HEK293 (cell line): ENCODE measurements around the gene MSTO1.
"Not testable (repeated sequence)": the region's sequence is repeated elsewhere in the genome, so short reads cannot be mapped to it uniquely, and the experiment has no call there.

Source experiments
- CTCF ChIA-PET: fragments of 350-600 bp; formaldehyde crosslinking; extraction: SDS; loops from one replicate; lab custom pipeline; 2021; ENCODE audit warnings: antibody characterized with exemption; lab: Yijun Ruan, JAX
- POLR2A ChIA-PET: fragments of 300-600 bp; formaldehyde crosslinking; extraction: SDS; loops from one replicate; lab custom pipeline; 2020; ENCODE audit warnings: antibody characterized with exemption, inconsistent platforms; lab: Yijun Ruan, JAX
- H3K27ac ChIP-seq: fragments of 200-500 bp; sonication (Bioruptor generic); 2 replicates; pipeline ENCODE4 v1.5.1; 2014; ENCODE audit warnings: low read depth, low read length, control low read depth, inconsistent platforms; ENCODE audit errors: extremely low read depth
- H3K36me3 ChIP-seq, 2 experiments: fragments of 200-500 bp in 1 of 2; sonication (Bioruptor generic) in 1 of 2; 1 replicate in 1 of 2; 2 replicates in 1 of 2; pipeline ENCODE4 v1.5.1; 2014 to 2017; ENCODE audit warnings: inconsistent platforms in 2 of 2, low read length in 2 of 2; ENCODE audit not compliant: control insufficient read depth in 2 of 2, insufficient read depth in 1 of 2
- H3K4me1 ChIP-seq: fragments of 200-500 bp; sonication (Bioruptor generic); 2 replicates; pipeline ENCODE4 v1.5.1; 2014; ENCODE audit warnings: mild to moderate bottlenecking, low read length, inconsistent platforms; ENCODE audit not compliant: control insufficient read depth, insufficient read depth
- H3K4me3 ChIP-seq: 2 replicates; pipeline ENCODE4 v1.5.1; 2011; ENCODE audit warnings: low read depth, mild to moderate bottlenecking, control low read depth, low read length, moderate library complexity
- H3K9me3 ChIP-seq: fragments of 200-500 bp; sonication (Bioruptor generic); 2 replicates; pipeline ENCODE4 v1.5.1; 2014; ENCODE audit warnings: low read depth, low read length, inconsistent platforms; ENCODE audit not compliant: control insufficient read depth, insufficient read depth
- GLIS1 ChIP-seq: fragments of 450-650 bp; formaldehyde crosslinking; IDR thresholded peaks from 2 replicates; pipeline ENCODE4 v1.5.1; 2016; ENCODE audit warnings: missing biosample characterization, missing genetic modification characterization
- KLF9 ChIP-seq: fragments of 450-650 bp; formaldehyde crosslinking; IDR thresholded peaks from 2 replicates; pipeline ENCODE4 v1.5.1; 2016; ENCODE audit warnings: missing biosample characterization, missing genetic modification characterization, low read depth
- OSR2 ChIP-seq: fragments of 450-650 bp; formaldehyde crosslinking; IDR thresholded peaks from 2 replicates; pipeline ENCODE4 v1.5.1; 2016; ENCODE audit warnings: missing biosample characterization, missing genetic modification characterization
- SP2 ChIP-seq: fragments of 450-650 bp; formaldehyde crosslinking; IDR thresholded peaks from 2 replicates; pipeline ENCODE4 v1.5.1; 2016; ENCODE audit warnings: missing biosample characterization, missing genetic modification characterization
- YY1 ChIP-seq: fragments of 450-650 bp; formaldehyde crosslinking; IDR thresholded peaks from 2 replicates; pipeline ENCODE4 v1.5.1; 2018; ENCODE audit warnings: missing biosample characterization, missing genetic modification characterization
- ZBTB17 ChIP-seq: fragments of 450-650 bp; formaldehyde crosslinking; IDR thresholded peaks from 2 replicates; pipeline ENCODE4 v1.5.1; 2016; ENCODE audit warnings: missing biosample characterization, missing genetic modification characterization
- ZEB2 ChIP-seq: fragments of 450-650 bp; formaldehyde crosslinking; IDR thresholded peaks from 2 replicates; pipeline ENCODE4 v1.5.1; 2016; ENCODE audit warnings: missing biosample characterization, missing genetic modification characterization
- ZFHX2 ChIP-seq: fragments of 450-650 bp; formaldehyde crosslinking; conservative IDR thresholded peaks from 2 replicates; pipeline ENCODE4 v1.5.1; 2016; ENCODE audit warnings: missing biosample characterization, missing genetic modification characterization
- ZFP3 ChIP-seq: fragments of 450-650 bp; formaldehyde crosslinking; IDR thresholded peaks from 2 replicates; pipeline ENCODE4 v1.5.1; 2016; ENCODE audit warnings: low read depth, missing biosample characterization, missing genetic modification characterization
- ZNF16 ChIP-seq: fragments of 450-650 bp; formaldehyde crosslinking; IDR thresholded peaks from 2 replicates; pipeline ENCODE4 v1.5.1; 2016; ENCODE audit warnings: low read depth, missing biosample characterization, missing genetic modification characterization
- ZNF23 ChIP-seq: fragments of 450-650 bp; formaldehyde crosslinking; IDR thresholded peaks from 2 replicates; pipeline ENCODE4 v1.5.1; 2016; ENCODE audit warnings: missing biosample characterization, missing genetic modification characterization, borderline replicate concordance
- ZNF24 ChIP-seq: fragments of 450-650 bp; formaldehyde crosslinking; IDR thresholded peaks from 2 replicates; pipeline ENCODE4 v1.5.1; 2016; ENCODE audit warnings: missing biosample characterization, missing genetic modification characterization
- ZNF248 ChIP-seq: fragments of 450-650 bp; formaldehyde crosslinking; IDR thresholded peaks from 2 replicates; pipeline ENCODE4 v1.5.1; 2017; ENCODE audit warnings: missing biosample characterization, missing genetic modification characterization
- ZNF302 ChIP-seq: fragments of 450-650 bp; formaldehyde crosslinking; IDR thresholded peaks from 2 replicates; pipeline ENCODE4 v1.5.1; 2016; ENCODE audit warnings: missing biosample characterization, missing genetic modification characterization, low read depth
- ZNF335 ChIP-seq: fragments of 450-650 bp; formaldehyde crosslinking; conservative IDR thresholded peaks from 2 replicates; pipeline ENCODE4 v1.5.1; 2016; ENCODE audit warnings: missing biosample characterization, missing genetic modification characterization
- ZNF341 ChIP-seq: fragments of 450-650 bp; formaldehyde crosslinking; IDR thresholded peaks from 2 replicates; pipeline ENCODE4; 2016; ENCODE audit warnings: low read depth, missing biosample characterization, missing genetic modification characterization
- ZNF366 ChIP-seq: fragments of 450-650 bp; formaldehyde crosslinking; conservative IDR thresholded peaks from 2 replicates; pipeline ENCODE4 v1.5.1; 2016; ENCODE audit warnings: missing biosample characterization, missing genetic modification characterization
- ZNF660 ChIP-seq: fragments of 450-650 bp; IDR thresholded peaks from 2 replicates; pipeline ENCODE4 v1.5.1; 2018; ENCODE audit warnings: missing biosample characterization, mild to moderate bottlenecking, missing genetic modification characterization
- ZNF76 ChIP-seq: fragments of 450-650 bp; formaldehyde crosslinking; IDR thresholded peaks from 2 replicates; pipeline ENCODE4; 2016; ENCODE audit warnings: low read depth, missing biosample characterization, missing genetic modification characterization, borderline replicate concordance
- ZXDB ChIP-seq: fragments of 450-650 bp; formaldehyde crosslinking; IDR thresholded peaks from 2 replicates; pipeline ENCODE4 v1.5.1; 2016; ENCODE audit warnings: missing biosample characterization, missing genetic modification characterization
- TF ChIP-seq, protein P1 (sequence below): fragments of 450-650 bp; formaldehyde crosslinking; IDR thresholded peaks from 2 replicates; pipeline ENCODE4 v1.5.1; 2016; ENCODE audit warnings: missing biosample characterization, missing genetic modification characterization
- TF ChIP-seq, protein P2 (sequence below): fragments of 450-650 bp; formaldehyde crosslinking; IDR thresholded peaks from 2 replicates; pipeline ENCODE4 v1.5.1; 2016; ENCODE audit warnings: missing biosample characterization, missing genetic modification characterization
- TF ChIP-seq, protein P3 (sequence below): fragments of 450-650 bp; formaldehyde crosslinking; IDR thresholded peaks from 2 replicates; pipeline ENCODE4 v1.5.1; 2016; ENCODE audit warnings: missing biosample characterization, missing genetic modification characterization
- TF ChIP-seq, protein P4 (sequence below): fragments of 450-650 bp; formaldehyde crosslinking; IDR thresholded peaks from 2 replicates; pipeline ENCODE4 v1.5.1; 2016; ENCODE audit warnings: missing biosample characterization, missing genetic modification characterization

The MSTO1 gene

DNA sequence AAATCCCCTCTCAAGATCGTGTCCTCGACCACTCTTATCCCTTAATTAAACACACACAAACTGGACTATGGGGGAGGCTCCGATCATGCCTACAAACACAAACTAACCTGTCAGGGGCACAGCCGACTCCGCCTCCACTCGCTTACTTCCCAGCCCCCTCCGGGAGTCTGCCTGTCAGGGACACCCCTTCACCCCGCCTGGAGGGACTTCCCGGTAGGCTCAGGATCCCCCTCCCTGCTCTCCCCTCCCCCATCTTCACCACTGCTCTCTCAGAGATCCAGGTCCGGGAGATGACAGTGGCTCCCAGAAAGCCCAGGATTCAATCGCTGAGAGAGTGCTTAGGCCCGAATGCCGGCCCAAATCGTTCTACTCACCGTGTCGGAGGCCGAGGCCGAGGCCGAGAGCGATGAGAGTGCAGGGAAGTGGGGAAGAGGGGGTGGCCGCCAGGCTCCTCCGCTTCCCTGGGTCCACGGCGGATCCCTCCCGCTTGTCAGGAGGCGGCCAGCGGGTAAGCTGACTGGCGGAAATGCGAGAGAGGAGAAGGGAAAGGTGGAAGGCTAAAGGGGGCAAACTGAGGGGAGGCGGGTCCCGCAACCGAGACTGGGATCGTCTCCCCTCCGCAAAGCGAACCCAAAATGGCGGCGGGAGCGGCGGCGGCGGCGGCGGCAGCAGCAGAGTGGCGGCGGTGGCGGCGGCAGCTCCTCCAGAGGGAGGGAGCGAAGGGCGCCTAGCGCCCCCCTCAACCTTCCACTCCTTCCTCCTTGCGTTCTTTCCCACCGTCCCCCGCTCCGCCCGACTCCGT is 48.0 kb upstream of the MSTO1 start:
- peak overlapping the region; percentile 100 for H3K27ac ChIP-seq
- H3K36me3 ChIP-seq, CTCF ChIA-PET, H3K4me1 ChIP-seq, H3K9me3 ChIP-seq: not testable (repeated sequence)
- POLR2A ChIA-PET, result interaction anchor here (0.6 to 1.3 kb wide), 3 partner anchors 22 to 238 kb away, joined by 3 to 4 read pairs (median 3); no protein-coding TSS in a partner anchor
- TF ChIP-seq ZBTB17 (tag by site-specific recombination), result peak; percentile 74
- TF ChIP-seq ZEB2, result 0 out of 2 replicates have a peak, but pooled peaks have one; percentile 31
- TF ChIP-seq YY1 (tag by site-specific recombination), result peak; percentile 77; the same call in 1 of the 2 replicates
- TF ChIP-seq, protein P1, sequence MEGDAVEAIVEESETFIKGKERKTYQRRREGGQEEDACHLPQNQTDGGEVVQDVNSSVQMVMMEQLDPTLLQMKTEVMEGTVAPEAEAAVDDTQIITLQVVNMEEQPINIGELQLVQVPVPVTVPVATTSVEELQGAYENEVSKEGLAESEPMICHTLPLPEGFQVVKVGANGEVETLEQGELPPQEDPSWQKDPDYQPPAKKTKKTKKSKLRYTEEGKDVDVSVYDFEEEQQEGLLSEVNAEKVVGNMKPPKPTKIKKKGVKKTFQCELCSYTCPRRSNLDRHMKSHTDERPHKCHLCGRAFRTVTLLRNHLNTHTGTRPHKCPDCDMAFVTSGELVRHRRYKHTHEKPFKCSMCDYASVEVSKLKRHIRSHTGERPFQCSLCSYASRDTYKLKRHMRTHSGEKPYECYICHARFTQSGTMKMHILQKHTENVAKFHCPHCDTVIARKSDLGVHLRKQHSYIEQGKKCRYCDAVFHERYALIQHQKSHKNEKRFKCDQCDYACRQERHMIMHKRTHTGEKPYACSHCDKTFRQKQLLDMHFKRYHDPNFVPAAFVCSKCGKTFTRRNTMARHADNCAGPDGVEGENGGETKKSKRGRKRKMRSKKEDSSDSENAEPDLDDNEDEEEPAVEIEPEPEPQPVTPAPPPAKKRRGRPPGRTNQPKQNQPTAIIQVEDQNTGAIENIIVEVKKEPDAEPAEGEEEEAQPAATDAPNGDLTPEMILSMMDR (tag by site-specific recombination), result peak; percentile 42
- TF ChIP-seq ZNF24 (tag by site-specific recombination), result peak; percentile 17
- TF ChIP-seq ZXDB (tag by site-specific recombination), result peak; percentile 28; the same call in 1 of the 2 replicates
- TF ChIP-seq SP2 (tag by site-specific recombination), result peak; percentile 45
- TF ChIP-seq ZNF76 (tag by site-specific recombination), result peak; percentile 66
- TF ChIP-seq ZNF335 (tag by site-specific recombination), result peak; percentile 65
- peak; percentile 91 for TF ChIP-seq ZNF341 (tag by site-specific recombination)
- 0 out of 2 replicates have a peak, but pooled peaks have one; percentile 7 for TF ChIP-seq ZNF660
- 0 out of 2 replicates have a peak, but pooled peaks have one; percentile 19 for TF ChIP-seq ZNF366 (tag by site-specific recombination)
- peak; percentile 28; the same call in 1 of the 2 replicates for TF ChIP-seq ZFP3 (tag by site-specific recombination)
- TF ChIP-seq, protein P2, sequence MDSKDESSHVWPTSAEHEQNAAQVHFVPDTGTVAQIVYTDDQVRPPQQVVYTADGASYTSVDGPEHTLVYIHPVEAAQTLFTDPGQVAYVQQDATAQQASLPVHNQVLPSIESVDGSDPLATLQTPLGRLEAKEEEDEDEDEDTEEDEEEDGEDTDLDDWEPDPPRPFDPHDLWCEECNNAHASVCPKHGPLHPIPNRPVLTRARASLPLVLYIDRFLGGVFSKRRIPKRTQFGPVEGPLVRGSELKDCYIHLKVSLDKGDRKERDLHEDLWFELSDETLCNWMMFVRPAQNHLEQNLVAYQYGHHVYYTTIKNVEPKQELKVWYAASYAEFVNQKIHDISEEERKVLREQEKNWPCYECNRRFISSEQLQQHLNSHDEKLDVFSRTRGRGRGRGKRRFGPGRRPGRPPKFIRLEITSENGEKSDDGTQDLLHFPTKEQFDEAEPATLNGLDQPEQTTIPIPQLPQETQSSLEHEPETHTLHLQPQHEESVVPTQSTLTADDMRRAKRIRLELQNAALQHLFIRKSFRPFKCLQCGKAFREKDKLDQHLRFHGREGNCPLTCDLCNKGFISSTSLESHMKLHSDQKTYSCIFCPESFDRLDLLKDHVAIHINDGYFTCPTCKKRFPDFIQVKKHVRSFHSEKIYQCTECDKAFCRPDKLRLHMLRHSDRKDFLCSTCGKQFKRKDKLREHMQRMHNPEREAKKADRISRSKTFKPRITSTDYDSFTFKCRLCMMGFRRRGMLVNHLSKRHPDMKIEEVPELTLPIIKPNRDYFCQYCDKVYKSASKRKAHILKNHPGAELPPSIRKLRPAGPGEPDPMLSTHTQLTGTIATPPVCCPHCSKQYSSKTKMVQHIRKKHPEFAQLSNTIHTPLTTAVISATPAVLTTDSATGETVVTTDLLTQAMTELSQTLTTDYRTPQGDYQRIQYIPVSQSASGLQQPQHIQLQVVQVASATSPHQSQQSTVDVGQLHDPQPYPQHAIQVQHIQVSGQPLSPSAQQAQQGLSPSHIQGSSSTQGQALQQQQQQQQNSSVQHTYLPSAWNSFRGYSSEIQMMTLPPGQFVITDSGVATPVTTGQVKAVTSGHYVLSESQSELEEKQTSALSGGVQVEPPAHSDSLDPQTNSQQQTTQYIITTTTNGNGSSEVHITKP (tag by site-specific recombination), result peak; percentile 59; the same call in 1 of the 2 replicates
- peak overlapping the region; percentile 99 for H3K4me3 ChIP-seq

DNA sequence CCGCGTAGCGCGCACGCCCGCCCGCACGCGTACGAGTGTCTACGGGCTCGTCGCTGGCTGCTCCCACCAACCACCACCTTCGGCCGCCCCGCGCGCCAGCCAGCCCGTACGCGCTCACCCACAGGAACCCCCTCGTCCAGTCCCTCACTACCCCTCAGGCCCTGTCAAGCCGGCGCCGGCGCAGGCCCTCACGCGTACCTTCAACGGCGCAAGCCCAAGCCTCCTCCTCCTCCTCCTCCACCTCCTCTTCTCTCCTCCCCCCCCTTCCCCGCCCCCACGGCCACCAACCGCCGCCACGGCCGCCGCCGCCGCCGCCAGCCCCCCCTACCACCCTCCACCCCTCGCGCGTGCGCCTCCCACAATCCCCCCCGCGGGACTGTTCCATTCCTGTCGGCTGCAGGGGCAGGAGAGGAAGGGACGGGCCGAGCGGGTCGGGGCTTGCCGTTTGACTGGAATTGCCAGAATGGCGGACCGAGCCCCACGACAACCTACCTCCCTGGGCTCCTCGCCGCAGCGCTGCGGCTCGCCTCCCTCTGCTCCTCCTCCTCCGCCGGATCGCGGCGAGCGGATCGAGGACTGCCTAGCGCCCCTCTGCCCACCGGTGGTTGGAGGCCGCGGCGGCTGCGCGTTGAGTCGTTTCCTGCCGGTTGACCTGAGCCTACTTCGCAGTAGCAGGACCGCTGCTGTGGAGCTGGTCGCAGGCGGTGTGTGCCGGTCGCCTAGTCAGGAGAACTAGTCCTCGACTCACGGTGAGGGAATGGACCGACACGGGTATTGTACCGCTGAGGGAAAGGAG is 47.2 kb upstream of the MSTO1 start, which contains the start of gene ASH1L:
Gene ASH1L, minus strand, starts transcription at position 223 of the 796 bp plus-strand sequence. CDS start 41,284 bp downstream, outside the sequence.
- CTCF ChIA-PET, result interaction anchor here (0.7 kb wide), 1 partner anchor 568 kb away, joined by 5 read pairs; no protein-coding TSS in a partner anchor
- no peak for TF ChIP-seq ZNF248
- TF ChIP-seq ZNF23 (tag by site-specific recombination), result no peak
- no peak for TF ChIP-seq ZNF302 (tag by site-specific recombination)
- TF ChIP-seq ZNF16 (tag by site-specific recombination), result no peak
- TF ChIP-seq, protein P3, sequence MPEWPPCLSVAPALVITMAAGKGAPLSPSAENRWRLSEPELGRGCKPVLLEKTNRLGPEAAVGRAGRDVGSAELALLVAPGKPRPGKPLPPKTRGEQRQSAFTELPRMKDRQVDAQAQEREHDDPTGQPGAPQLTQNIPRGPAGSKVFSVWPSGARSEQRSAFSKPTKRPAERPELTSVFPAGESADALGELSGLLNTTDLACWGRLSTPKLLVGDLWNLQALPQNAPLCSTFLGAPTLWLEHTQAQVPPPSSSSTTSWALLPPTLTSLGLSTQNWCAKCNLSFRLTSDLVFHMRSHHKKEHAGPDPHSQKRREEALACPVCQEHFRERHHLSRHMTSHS, result no peak
- TF ChIP-seq KLF9 (tag by site-specific recombination), result peak; percentile 73
- TF ChIP-seq ZFHX2 (tag by site-specific recombination), result peak; percentile 94
- TF ChIP-seq, protein P4, sequence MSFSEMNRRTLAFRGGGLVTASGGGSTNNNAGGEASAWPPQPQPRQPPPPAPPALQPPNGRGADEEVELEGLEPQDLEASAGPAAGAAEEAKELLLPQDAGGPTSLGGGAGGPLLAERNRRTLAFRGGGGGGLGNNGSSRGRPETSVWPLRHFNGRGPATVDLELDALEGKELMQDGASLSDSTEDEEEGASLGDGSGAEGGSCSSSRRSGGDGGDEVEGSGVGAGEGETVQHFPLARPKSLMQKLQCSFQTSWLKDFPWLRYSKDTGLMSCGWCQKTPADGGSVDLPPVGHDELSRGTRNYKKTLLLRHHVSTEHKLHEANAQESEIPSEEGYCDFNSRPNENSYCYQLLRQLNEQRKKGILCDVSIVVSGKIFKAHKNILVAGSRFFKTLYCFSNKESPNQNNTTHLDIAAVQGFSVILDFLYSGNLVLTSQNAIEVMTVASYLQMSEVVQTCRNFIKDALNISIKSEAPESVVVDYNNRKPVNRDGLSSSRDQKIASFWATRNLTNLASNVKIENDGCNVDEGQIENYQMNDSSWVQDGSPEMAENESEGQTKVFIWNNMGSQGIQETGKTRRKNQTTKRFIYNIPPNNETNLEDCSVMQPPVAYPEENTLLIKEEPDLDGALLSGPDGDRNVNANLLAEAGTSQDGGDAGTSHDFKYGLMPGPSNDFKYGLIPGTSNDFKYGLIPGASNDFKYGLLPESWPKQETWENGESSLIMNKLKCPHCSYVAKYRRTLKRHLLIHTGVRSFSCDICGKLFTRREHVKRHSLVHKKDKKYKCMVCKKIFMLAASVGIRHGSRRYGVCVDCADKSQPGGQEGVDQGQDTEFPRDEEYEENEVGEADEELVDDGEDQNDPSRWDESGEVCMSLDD (tag by site-specific recombination), result peak; percentile 50; the same call in 1 of the 2 replicates
- TF ChIP-seq GLIS1 (tag by site-specific recombination), result peak; percentile 57
- peak; percentile 68 for TF ChIP-seq OSR2 (tag by site-specific recombination)

More for the DNA sequence above, 47.2 kb upstream of the MSTO1 start, which contains the start of gene ASH1L:
- H3K4me1 ChIP-seq, result no peaks in the 10 kb centered on the region
- POLR2A ChIA-PET, result interaction anchor here (0.7 to 1.3 kb wide), 7 partner anchors 10 to 312 kb away, joined by 3 to 7 read pairs (median 4); partner anchors contain the start of genes CLK2 and RUSC1
- H3K9me3 ChIP-seq, result no peaks in the 10 kb centered on the region
- peaks cover 3 to 9% of the 10 kb centered on the region in 2 experiments; a peak in 2 of 3 replicates for H3K36me3 ChIP-seq
- peak within 1 kb of the TSS; percentile 100 for H3K27ac ChIP-seq
- peak within 1 kb of the TSS; percentile 99 for H3K4me3 ChIP-seq
